ENCODE data around the gene PCAT6. TPM values are rescaled to one million over a fixed set of nuclear protein-coding genes. Genes with fewer than 3 reads are reported as not detected.

PCAT6 gene
- total RNA-seq, 1 experiment from 2014 or later: not detected

- DNase-seq: peak; percentile 62
- H3K27me3 ChIP-seq: no peaks in the 10 kb centered on the region
- no peaks in the 10 kb centered on the region for H3K9me3 ChIP-seq
- H3K36me3 ChIP-seq: peaks cover 4% of the 10 kb centered on the region
- no peak overlapping the region for H3K4me3 ChIP-seq
Observed at GRCh38 chr1:202802998-202803932, 7.5 kb upstream of the PCAT6 start.

- Histone ChIP-seq H3K27me3 (no peaks in the 10 kb centered on the region), H3K4me3 (no peak overlapping the region), H3K36me3 (peaks cover 4% of the 10 kb centered on the region), H3K9me3 (no peaks in the 10 kb centered on the region)
- DNase-seq: no peak
Observed at GRCh38 chr1:202804126-202804525, 6.6 kb upstream of the PCAT6 start.

GRCh38 chr1:202805886-202806844 lies 4.6 kb upstream of the PCAT6 start:
- Histone ChIP-seq H3K27me3 (no peaks in the 10 kb centered on the region; the same call in 1 of the 2 replicates), H3K9me3 (no peaks in the 10 kb centered on the region), H3K4me3 (peak overlapping the region; percentile 81), H3K36me3 (peaks cover 4% of the 10 kb centered on the region)
- no peak for DNase-seq

- Histone ChIP-seq H3K36me3 (peaks cover 4% of the 10 kb centered on the region), H3K27me3 (peaks cover 6% of the 10 kb centered on the region), H3K4me3 (peak overlapping the region; percentile 81), H3K9me3 (no peaks in the 10 kb centered on the region)
- DNase-seq: peak; percentile 47
Observed at GRCh38 chr1:202806845-202807450, 3.8 kb upstream of the PCAT6 start.

GRCh38 chr1:202807451-202807925 lies 3.3 kb upstream of the PCAT6 start:
- peaks cover 4% of the 10 kb centered on the region for H3K36me3 ChIP-seq
- peaks cover 9% of the 10 kb centered on the region for H3K27me3 ChIP-seq
- no peaks in the 10 kb centered on the region for H3K9me3 ChIP-seq
- DNase-seq: peak; percentile 44
- H3K4me3 ChIP-seq: peak overlapping the region; percentile 81

- Histone ChIP-seq H3K36me3 (peaks cover 4% of the 10 kb centered on the region; the same call in 1 of the 2 replicates), H3K27me3 (peaks cover 9% of the 10 kb centered on the region), H3K4me3 (peak within 1 kb of the TSS; percentile 81), H3K9me3 (no peaks in the 10 kb centered on the region)
- DNase-seq: peak; percentile 81
Observed at GRCh38 chr1:202807926-202808757, 2.6 kb upstream of the PCAT6 start, which contains the start of gene KDM5B. Gene KDM5B, minus strand, starts transcription at chr1:202808421. Its CDS starts 116 bp downstream, at chr1:202808305.

GRCh38 chr1:202809597-202810159 lies 1.1 kb upstream of the PCAT6 start:
- no peak overlapping the region for H3K4me3 ChIP-seq
- H3K27me3 ChIP-seq: peaks cover 9% of the 10 kb centered on the region
- no peaks in the 10 kb centered on the region for H3K9me3 ChIP-seq
- no peaks in the 10 kb centered on the region for H3K36me3 ChIP-seq
- no peak for DNase-seq

GRCh38 chr1:202810193-202810614 lies 550 bp upstream of the PCAT6 start:
- Histone ChIP-seq H3K36me3 (no peaks in the 10 kb centered on the region), H3K4me3 (peak overlapping the region; percentile 61), H3K9me3 (no peaks in the 10 kb centered on the region), H3K27me3 (peaks cover 11% of the 10 kb centered on the region)
- DNase-seq: no peak

- Histone ChIP-seq H3K27me3 (peaks cover 13% of the 10 kb centered on the region), H3K4me3 (peak overlapping the region; percentile 61), H3K36me3 (no peaks in the 10 kb centered on the region), H3K9me3 (no peaks in the 10 kb centered on the region)
- no peak for DNase-seq
Observed at GRCh38 chr1:202811296-202812175, 782 bp downstream of the PCAT6 start.

- Histone ChIP-seq H3K36me3 (no peaks in the 10 kb centered on the region), H3K9me3 (no peaks in the 10 kb centered on the region), H3K27me3 (peaks cover 13% of the 10 kb centered on the region), H3K4me3 (no peak overlapping the region)
- DNase-seq: no peak
Observed at GRCh38 chr1:202812176-202813026, 1.6 kb downstream of the PCAT6 start.

- H3K4me3 ChIP-seq: no peak overlapping the region
- no peaks in the 10 kb centered on the region for H3K9me3 ChIP-seq
- no peaks in the 10 kb centered on the region for H3K36me3 ChIP-seq
- no peak for DNase-seq
- H3K27me3 ChIP-seq: peaks cover 16% of the 10 kb centered on the region
Observed at GRCh38 chr1:202815120-202815519, 4.4 kb downstream of the PCAT6 start.

- no peak for DNase-seq
- Histone ChIP-seq H3K9me3 (no peaks in the 10 kb centered on the region; the same call in 1 of the 2 replicates), H3K4me3 (no peak overlapping the region), H3K27me3 (peaks cover 7% of the 10 kb centered on the region), H3K36me3 (no peaks in the 10 kb centered on the region)
Observed at GRCh38 chr1:202818819-202819218, 8.1 kb downstream of the PCAT6 start.

GRCh38 chr1:202821467-202821866 lies 10.7 kb downstream of the PCAT6 start:
- DNase-seq: no peak
- Histone ChIP-seq H3K36me3 (no peaks in the 10 kb centered on the region), H3K4me3 (no peak overlapping the region), H3K9me3 (no peaks in the 10 kb centered on the region; the same call in 1 of the 2 replicates), H3K27me3 (peaks cover 3% of the 10 kb centered on the region; the same call in 1 of the 2 replicates)

- DNase-seq: no peak
- no peaks in the 10 kb centered on the region; the same call in 1 of the 2 replicates for H3K27me3 ChIP-seq
- H3K4me3 ChIP-seq: no peak overlapping the region
- no peaks in the 10 kb centered on the region; the same call in 1 of the 2 replicates for H3K9me3 ChIP-seq
- H3K36me3 ChIP-seq: no peaks in the 10 kb centered on the region
Observed at GRCh38 chr1:202825748-202826147, 15.0 kb downstream of the PCAT6 start.

Measured in MG63 (cell line).